Ovary (tissue), 3 donors: ENCODE results near the gene RALB.

Experiments used
- EP300 ChIP-seq: sonication (generic); formaldehyde crosslinking; IDR thresholded peaks from one replicate; pipeline ENCODE4 v1.6.1; 2017; ENCODE audit warnings: antibody characterized with exemption
- TF ChIP-seq, protein P1 (sequence below), 3 donors: fragments of 450-650 bp in 2 of 3; fragments of 200-600 bp in 1 of 3; IDR thresholded peaks; one replicate each; pipeline versions ENCODE4 v1.5.1 to v1.8.0; 2016 to 2022; ENCODE audit warnings: antibody characterized with exemption in 3 of 3, mild to moderate bottlenecking in 1 of 3
- donor health status: DM: no; HTN: no; CAD: no.

DNA sequence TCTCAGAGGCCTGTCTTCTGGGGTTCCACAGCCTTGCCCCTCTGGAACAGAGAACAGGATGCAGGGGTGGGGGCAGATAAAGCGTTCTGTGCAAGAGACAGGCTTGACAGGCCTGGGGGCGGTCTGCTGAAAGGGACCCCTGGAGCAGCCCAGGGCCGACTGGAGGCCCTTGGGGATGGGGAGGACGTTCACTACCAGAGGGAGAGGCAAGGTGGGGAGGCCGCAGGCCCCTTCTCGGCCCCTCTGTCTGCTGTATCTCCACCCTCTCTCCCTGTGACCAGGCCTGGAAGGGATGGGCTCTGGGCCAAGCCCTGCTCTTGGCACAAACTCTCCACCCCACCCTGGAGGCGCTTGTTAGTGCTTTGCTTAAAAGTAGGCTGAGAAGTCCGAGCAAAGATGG is 66.0 kb downstream of the RALB start:
- TF ChIP-seq EP300, result no peak
- TF ChIP-seq, protein P1, sequence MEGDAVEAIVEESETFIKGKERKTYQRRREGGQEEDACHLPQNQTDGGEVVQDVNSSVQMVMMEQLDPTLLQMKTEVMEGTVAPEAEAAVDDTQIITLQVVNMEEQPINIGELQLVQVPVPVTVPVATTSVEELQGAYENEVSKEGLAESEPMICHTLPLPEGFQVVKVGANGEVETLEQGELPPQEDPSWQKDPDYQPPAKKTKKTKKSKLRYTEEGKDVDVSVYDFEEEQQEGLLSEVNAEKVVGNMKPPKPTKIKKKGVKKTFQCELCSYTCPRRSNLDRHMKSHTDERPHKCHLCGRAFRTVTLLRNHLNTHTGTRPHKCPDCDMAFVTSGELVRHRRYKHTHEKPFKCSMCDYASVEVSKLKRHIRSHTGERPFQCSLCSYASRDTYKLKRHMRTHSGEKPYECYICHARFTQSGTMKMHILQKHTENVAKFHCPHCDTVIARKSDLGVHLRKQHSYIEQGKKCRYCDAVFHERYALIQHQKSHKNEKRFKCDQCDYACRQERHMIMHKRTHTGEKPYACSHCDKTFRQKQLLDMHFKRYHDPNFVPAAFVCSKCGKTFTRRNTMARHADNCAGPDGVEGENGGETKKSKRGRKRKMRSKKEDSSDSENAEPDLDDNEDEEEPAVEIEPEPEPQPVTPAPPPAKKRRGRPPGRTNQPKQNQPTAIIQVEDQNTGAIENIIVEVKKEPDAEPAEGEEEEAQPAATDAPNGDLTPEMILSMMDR (IDR thresholded peaks at IDR 0.05), result no peak
